GDM1 (cell line): ENCODE data around the gene CD81.

ENCODE experiments used
- DNase-seq: peaks from one replicate; lab custom pipeline; 2025; lab: John Stamatoyannopoulos, UW

The CD81 gene

DNA sequence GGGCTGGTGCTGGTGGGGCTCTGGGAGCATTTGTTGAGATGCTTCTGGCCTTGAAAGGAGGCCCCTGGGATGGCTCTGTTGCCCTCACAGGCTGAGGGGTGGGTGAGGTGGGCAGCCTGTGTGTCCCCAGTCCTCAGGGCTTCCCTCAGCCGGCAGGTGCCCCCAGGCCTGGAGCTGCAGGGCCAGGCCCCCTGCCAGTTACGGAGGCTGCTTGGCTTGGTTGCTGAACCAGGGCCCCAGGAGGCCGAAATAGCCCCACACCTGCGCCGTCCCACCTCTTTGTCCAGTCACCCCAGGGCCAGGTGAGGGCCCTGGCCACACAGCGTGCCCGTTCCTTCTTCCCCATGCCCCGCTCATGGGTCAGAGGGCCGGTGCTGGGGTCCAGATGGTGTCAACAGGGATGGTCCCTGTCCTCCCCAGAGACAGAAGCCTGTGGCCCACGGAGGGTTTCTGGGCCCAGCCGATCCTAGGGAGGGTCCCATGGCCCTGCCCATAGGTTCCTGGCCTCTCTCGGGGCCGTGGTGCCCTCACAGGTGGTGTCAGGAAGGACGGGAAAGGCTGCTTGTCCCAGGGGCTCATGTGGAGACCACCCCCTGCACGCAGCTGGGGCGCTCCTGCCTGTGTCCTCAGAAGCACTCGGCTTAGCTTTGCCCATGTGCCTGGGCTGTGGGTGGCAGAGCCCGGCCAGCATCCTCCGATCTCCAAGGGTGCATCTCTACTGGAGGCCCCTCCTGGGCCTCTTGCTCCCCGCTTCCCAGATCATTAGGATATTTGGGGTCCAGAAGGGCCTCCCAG, 14.3 kb downstream of the CD81 start:
- no peak for DNase-seq

DNA sequence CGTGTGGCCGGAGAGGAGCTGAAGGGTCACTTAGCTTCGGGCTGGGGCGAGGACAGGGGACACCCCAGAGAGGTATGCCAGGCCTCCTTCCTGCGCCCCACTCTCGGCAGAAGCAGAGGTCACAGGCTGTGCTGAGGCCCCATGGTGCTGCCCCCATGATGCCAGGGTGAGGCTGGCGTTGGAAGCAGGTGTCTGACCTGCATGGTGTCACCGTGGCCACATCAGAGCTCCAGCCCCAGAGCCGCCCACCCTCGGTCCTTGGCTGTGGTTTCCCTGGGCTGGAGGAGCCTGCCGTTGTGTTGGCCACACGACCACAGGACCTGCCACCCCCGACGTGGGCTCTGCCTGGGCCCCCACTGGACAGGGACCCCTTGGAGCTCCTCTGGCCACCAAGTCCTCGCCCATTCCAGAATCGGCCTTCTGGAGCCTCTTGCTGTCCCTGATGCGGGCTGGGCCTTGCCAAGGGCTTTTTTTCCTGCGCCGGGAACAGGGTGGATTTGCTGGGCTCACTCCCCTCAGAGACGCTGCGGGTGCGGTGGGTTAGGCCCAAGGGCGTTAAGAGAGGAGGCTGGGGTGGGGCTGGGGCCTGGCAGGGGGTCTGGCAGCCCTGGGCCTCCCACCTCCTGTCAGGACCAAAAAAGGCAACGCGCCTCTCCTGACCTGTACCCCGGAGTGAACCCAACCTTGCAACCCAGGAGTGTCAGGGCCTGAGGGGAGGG, 15.3 kb downstream of the CD81 start:
- no peak for DNase-seq

DNA sequence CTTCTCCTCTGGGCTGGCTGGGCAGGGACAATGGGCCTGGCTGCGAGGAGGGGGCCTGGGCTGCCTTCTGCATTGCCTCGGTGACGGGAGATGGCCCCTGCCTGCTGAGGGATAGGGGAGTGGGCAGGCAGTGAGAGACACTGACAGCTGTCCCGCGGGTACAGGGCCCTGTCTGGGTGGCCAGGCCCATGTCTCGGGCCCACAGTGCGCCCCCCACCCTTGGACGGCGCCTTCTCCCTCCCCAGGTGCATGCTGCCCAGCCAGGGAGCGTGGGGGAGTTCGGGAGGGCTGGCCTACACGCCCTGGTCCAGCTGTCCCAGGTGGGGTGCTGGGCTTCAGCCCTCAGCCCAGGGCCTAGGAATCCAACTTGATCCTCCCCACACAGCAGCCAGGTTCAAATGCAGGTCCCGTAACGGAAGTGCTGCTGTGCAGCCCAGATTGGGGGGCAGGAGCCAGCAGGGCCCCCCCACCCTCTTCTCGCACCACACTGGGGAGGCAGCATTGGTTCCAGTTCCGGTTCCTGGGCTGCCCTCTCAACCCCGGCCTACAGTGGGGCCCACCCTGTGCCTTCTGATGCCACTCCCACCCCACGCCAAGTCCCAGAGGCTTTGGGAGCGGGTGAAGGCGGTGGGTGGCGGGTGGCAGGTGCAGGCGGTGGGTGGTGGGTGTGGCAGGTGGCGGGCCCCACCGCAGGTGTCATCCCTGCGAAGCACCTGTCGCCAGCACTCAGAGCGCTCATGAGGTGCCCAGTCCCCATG, 16.2 kb downstream of the CD81 start:
- no peak for DNase-seq

DNA sequence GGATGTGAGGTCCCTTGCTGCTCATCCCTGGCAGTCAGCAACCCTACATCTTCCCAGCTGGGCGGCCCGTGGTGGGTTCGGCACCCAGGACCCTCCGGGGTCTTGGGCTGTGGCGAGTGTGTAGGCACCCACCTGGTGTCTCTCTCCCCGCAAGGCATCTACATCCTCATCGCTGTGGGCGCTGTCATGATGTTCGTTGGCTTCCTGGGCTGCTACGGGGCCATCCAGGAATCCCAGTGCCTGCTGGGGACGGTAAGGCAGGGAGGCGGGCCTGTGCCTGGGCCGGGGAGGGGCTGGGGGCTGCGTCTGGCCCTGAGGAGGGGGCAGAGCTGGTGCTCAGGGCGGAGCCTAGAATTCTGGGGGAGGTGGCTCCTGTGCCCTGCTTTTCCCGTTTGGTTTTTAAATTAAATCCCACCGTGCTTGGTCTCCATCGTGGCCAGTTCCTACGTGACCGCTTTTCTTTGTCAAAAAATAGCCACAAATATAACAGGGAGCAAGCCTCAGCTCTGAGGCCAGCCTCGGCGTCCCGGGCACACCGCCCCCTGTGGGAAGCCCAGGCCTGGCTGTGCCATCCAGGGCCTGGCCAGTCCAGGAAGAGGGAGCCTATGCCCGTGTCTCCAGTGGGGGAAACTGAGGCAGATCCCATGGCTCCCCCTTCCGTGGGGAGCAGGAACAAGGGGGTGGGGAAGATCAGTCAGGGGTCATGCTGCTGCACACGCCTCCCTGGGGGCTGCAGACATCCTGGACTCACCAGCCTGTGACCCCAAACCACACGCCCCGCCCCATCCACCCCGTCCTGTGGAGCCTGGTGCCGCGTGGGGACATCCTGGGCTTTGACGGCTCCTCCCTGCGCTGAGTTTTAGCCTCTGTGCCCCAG, 17.1 kb downstream of the CD81 start:
- DNase-seq = no peak

DNA sequence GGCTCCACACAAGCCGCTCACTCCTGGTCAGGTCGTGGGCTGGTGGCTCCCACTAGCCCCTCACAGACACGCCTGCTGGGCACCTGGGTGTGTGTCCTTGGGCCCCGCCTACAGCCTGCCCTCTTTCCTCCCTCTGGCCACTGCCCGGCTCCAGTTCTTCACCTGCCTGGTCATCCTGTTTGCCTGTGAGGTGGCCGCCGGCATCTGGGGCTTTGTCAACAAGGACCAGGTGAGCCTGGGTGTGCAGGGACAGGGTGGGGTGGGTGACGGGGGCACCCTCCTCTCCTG, 17.7 kb downstream of the CD81 start:
- no peak for DNase-seq

DNA sequence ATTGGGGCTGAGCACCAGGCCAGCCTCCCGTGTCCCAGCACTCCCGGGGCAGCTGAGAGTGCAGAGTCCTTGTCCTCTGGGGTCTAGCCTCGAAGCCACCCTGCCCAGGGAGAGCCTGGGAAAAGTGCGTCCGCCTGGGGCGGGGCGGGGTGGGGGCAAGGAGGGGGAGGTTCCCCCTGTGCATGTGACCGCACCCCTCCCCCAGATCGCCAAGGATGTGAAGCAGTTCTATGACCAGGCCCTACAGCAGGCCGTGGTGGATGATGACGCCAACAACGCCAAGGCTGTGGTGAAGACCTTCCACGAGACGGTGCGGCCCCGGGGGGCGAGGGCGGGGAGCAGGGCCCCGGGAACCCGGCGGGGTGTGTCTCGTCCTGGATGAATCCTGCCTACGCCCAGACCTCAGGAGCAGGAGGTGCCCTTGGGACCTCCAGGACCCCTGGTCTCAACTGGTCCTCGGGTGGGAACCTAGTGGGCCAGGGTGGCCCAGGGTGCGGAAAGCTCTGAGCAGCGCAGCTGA, 18.2 kb downstream of the CD81 start:
- no peak for DNase-seq

DNA sequence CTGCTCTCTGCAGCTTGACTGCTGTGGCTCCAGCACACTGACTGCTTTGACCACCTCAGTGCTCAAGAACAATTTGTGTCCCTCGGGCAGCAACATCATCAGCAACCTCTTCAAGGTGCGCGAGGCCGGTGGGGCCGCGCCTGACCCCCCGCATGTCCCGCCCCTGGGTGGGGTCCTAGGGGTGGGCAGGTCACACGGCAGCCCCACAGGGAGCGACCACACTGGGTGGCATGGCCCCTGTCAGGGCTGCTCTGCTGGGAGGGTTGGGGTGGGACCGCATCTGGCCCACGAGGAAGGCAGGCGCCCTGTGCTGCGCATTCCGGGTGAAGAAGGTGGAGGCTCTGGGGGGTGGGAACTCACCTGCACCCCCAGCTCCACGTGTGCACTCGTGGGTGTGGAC, 18.7 kb downstream of the CD81 start:
- no peak for DNase-seq

DNA sequence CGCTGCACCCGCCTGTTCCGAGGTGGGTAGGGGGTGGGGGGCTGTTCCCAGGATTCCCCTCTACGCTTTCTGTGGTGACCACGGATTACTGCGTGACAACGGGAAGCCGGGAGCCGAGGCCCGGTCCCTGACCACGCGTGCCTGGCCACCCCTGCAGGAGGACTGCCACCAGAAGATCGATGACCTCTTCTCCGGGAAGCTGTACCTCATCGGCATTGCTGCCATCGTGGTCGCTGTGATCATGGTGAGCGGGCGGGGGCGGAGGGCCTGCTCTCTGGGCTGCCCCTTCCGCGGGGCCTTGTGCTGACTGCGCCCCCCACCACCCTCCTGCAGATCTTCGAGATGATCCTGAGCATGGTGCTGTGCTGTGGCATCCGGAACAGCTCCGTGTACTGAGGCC, 19.4 kb downstream of the CD81 start:
- no peak for DNase-seq

DNA sequence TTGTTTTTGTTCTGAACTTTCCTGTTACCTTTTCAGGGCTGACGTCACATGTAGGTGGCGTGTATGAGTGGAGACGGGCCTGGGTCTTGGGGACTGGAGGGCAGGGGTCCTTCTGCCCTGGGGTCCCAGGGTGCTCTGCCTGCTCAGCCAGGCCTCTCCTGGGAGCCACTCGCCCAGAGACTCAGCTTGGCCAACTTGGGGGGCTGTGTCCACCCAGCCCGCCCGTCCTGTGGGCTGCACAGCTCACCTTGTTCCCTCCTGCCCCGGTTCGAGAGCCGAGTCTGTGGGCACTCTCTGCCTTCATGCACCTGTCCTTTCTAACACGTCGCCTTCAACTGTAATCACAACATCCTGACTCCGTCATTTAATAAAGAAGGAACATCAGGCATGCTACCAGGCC, 19.9 kb downstream of the CD81 start:
- DNase-seq = no peak

DNA sequence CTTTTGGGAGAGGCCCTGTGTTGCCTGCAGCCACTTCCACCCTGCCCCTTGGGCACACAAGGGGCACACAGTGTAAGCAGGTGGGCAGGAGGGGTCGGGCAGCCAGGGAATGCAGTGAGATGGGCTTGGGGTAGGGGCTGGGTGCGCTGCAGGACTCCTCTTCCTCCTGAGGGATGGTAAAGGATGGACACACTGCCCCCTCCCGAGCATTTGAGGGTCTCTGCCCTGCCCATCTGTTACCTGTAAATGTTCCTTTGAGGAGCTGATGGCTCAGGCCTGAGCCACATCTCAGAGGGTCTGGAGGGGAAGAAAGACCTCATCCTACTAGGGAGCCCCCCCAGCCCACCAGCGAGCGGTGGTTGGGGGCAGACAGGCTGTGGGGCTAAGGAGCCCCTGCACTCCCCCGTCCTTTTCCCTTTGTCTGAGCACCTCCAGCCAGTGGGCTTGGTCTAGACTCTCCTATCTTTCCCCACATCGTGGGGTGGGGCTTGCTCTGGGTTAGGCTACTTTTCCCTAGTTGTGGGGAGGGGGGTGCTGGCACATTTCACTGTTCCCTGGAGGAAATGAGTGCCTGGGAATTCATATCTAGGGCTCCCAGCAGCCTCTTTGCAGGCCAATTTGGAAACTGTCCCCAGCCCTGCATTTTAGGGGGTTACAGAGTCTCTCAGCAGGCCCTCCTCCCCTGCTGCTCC, 21.7 kb downstream of the CD81 start:
- no peak for DNase-seq

DNA sequence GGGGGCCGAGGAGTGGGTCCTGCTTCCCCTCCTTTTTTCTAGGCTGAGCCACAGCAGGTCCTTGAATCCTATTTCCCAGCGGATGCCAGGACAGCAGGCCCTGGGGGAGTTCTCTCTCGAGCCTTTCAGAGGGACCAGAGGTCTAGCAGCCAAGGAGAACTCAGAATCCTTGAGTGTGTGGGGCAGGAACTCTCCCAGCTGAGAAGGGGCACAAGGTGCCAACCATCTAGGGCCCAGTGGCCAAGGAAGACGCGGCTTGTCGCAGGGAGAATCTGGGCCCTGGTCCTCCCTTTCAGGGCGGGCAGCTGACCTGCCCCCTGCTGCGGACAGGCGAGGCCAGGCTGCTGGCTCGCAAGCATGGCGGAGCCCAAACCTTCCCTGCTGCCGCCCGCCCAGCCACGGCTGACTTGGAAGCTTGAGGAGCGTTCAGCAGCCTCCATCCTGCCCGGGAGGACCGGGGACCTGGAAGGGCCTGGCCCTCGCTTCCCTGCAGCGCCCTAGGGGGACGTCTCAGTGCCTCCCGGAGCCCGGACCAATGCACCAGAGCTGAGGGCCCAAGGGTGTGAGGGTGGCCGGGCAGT, 22.5 kb downstream of the CD81 start:
- no peak for DNase-seq

DNA sequence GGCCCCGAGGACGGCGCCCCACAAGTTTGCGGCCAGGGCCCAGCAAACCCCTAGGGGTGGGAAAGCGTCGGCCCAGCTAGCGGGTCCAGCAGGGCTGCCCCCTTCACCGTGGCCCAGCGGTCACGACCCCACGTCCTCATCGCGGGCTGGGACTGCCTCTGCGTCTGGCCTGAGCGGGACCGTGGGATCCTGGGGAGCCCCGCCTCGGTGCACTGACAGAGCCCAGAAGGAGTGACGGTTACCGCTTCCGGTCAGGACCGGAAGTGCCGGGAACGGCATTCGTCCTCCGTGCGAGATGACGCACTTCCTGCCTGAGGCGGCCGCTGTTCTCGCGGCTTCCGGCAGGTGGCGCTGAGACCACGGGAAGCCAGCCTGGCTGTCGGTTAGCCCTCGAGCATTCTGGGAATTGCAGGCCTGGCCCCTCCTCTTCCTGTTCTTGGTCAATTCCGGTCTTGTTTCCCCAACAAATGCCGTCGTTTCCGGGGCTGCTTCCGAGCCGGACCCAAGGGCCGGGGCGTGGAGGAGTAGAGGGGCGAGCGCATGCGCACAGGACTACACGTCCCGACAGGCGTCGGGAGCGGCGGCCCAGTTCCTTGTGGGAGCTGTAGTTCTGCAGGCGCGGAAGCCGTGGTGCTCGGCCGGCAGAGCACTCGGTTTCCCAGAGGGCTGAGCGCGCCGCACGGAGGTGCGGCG, 23.1 kb downstream of the CD81 start, which contains the start of gene TSSC4:
Gene TSSC4 (plus strand): TSS at position 682 of the 693 bp plus-strand sequence. CDS start 1,884 bp downstream, outside the sequence.
- DNase-seq = peak; percentile 100

DNA sequence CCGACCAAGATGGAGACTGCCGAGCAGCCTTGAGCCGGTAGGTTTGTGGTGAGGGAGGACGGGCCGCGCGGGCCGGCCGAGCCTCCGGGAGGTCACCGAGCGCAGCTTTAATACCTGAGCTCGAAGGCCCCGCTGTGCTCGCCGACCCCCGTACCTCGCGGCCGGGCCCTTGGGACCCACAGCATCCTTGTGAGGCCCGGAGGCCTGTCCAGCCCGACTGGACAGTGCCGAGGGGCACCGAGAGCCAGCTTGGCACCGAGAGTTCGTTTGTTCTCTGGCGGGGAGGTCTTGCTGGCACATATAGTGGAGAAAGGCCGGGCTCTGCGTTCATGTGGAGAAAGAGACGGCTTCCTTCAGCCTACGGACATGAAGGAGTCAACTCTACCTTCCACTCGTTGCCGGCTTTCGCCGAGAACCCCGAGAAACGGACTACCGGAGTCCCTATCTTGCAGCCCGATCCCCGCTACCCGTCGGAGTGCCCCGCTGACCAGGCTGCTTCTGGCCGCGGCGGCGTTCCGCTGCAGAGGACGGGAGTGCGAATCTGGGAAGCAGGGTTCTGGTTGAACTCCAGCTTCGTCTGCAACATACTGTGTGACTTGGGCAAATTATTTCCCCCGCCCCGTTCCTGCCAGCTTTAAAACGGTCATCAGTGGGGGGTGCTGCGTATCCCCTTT, 23.8 kb downstream of the CD81 start:
- no peak for DNase-seq

DNA sequence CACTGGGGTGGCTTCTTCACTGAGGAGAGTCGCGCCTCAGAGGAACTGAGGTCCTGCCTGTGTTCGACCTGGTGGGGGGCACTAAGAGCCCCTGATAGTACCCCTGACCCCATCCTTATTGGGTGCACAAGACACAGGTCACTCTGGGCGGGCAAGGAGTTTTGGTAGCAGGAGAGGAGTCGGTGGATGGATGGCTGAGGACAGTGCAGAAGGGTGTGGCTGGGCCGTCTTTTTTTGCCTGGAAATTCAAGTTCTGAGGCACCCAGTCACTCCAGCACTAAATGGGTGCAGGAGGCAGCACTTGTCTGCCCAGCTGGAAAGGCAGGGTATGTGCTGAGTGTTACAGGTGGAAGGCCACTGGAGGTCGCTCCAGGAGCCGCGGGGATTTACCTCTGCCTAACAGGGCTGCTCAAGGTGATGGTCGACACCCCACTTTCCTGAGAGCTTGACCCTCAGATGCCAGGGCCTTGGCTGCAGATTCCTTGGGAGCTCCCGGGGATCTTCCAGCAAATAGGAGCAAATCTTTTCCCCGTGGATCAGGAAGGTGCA, 24.4 kb downstream of the CD81 start:
- DNase-seq = no peak

DNA sequence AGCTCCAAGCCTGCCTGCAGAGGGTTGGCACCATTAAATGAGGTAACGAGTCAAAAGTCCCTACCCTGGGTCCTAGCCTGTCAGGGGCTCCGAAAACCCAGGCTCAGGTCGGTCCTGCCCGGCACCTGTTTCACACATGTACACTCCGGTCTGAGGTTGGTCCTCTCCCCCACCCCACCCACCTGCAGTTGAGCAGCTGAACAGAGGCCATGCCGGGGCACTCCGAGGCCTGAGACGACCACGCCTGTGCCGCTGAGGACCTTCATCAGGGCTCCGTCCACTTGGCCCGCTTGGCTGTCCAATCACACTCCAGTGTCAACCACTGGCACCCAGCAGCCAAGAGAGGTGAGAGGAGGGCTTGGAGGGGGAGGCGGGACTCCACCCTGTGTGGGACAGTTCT, 25.0 kb downstream of the CD81 start:
- DNase-seq = no peak

DNA sequence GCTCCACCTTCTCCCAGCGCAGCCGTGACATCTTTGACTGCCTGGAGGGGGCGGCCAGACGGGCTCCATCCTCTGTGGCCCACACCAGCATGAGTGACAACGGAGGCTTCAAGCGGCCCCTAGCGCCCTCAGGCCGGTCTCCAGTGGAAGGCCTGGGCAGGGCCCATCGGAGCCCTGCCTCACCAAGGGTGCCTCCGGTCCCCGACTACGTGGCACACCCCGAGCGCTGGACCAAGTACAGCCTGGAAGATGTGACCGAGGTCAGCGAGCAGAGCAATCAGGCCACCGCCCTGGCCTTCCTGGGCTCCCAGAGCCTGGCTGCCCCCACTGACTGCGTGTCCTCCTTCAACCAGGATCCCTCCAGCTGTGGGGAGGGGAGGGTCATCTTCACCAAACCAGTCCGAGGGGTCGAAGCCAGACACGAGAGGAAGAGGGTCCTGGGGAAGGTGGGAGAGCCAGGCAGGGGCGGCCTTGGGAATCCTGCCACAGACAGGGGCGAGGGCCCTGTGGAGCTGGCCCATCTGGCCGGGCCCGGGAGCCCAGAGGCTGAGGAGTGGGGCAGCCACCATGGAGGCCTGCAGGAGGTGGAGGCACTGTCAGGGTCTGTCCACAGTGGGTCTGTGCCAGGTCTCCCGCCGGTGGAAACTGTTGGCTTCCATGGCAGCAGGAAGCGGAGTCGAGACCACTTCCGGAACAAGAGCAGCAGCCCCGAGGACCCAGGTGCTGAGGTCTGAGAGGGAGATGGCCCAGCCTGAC, 26.0 kb downstream of the CD81 start:
- DNase-seq = no peak

DNA sequence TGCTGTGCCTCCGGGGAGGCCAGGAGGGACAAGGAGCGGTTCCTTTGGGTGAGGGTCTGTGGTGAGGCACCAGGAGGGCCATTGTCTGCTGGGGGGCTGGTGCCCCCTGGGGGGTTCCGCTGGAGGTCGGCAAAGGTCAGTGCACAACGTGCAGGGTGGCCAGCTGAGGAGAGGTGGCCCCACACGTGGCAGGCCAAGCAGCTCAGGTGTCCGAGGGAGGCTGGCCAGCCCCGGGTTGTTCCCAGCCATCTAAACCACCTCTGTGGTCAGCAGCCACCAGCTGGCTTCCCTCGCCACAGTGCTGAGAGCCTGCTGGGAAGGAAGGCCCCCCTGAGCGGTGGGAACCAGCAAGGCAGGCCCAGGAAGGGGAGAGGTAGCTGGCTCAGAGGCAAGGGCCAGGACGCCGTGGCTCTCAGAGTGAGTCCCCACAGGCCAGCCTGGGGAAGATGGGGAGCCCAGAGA, 27.7 kb downstream of the CD81 start:
- no peak for DNase-seq

DNA sequence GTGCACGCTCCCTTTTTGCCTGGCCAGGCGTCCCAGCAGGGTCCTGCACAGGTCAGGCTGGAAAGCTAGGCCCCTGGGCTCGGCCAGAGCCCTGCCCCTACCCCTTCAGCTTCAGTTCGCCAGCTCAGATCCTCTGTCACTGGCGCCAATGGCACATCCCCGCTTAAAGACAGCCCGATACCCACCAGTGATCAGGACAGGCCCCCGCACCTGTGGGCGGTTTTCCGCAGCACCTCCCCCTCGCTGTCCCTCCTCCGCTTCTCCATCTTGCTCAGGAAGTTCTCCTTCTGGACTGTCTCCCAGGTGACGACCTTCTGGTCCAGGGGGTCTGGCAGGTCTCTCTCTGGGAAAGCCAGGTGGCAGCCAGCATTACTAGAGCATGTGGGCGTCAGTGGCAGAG, 29.3 kb downstream of the CD81 start:
- no peak for DNase-seq
